ENCODE results near the gene ACER1.

DNA sequence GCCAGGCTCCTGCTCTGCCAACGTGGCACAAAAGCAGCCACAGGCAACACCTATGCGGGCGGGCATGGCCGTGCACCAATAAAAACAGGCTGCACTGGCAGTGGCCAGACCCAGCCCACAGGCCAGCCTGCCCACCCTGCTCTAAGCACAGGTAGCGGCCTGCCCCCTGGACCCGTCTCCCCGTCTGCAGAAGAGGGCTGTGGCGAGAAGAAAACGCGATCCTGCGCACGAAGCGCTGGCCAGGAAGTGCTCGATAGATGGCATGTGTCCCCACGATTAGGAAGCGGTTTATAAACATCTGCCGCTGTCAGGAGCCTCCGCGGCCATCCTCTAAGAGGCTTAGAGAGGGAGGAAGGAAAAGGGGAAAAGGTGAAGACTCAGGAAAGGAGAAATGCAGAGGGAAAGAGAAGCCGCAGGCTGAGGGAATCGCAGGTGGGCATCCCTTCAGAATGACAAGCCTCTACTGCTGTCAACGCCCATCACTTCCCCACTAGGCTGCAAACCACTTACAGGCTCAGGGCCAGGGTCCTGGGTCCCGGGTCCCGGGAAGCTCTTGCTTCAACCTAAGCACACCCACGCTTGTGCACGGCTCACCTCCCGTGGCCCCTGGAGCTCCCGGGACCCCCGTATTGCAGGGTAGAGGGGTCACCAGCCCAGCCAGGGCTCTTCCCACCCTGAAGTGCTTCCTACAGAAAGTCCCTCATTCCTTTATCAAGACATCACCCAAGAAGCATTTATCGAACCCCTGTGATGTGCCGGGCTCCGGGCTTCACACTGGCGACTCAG is 64.1 kb downstream of the ACER1 start:
- TF ChIP-seq CTCF (IDR thresholded peaks at IDR 0.05) (no peak), POLR2A (IDR thresholded peaks at IDR 0.05) (no peak)

Measured in tibial nerve (tissue), 3 donors.